ENCODE measurements around the gene SIDT1.

The SIDT1 gene

GRCh38 chr3:113536627-113537101, 4.3 kb downstream of the SIDT1 start:
- no peak overlapping the region for H3K27ac ChIP-seq (replicated peaks)
- DNase-seq (ENCODE audit: low read depth in 1 of 2, low spot score in 1 of 2) = no peak
- TF ChIP-seq CTCF (IDR thresholded peaks at IDR 0.05; ENCODE audit: insufficient read depth, low read length) (no peak), REST (IDR thresholded peaks at IDR 0.05; ENCODE audit: insufficient replicate concordance, low read depth) (no peak), POLR2AphosphoS5 (IDR thresholded peaks at IDR 0.05; ENCODE audit: low read depth) (no peak), GABPA (IDR thresholded peaks at IDR 0.05; ENCODE audit: low read depth) (no peak), SPI1 (IDR thresholded peaks at IDR 0.05; ENCODE audit: borderline replicate concordance, low read depth) (no peak)
- no peak overlapping the region for H3K4me3 ChIP-seq (replicated peaks; ENCODE audit: insufficient read depth, low read length)
- H3K27me3 ChIP-seq (ENCODE audit: insufficient read depth, poor library complexity, severe bottlenecking) = peaks cover 14% of the 10 kb centered on the region

GRCh38 chr3:113537155-113537554, 4.8 kb downstream of the SIDT1 start:
- no peak overlapping the region for H3K4me3 ChIP-seq (replicated peaks; ENCODE audit: insufficient read depth, low read length)
- no peak overlapping the region for H3K27ac ChIP-seq (replicated peaks)
- peaks cover 11% of the 10 kb centered on the region for H3K27me3 ChIP-seq (ENCODE audit: insufficient read depth, poor library complexity, severe bottlenecking)
- TF ChIP-seq GABPA (IDR thresholded peaks at IDR 0.05; ENCODE audit: low read depth) (no peak), POLR2AphosphoS5 (IDR thresholded peaks at IDR 0.05; ENCODE audit: low read depth) (no peak), SPI1 (IDR thresholded peaks at IDR 0.05; ENCODE audit: borderline replicate concordance, low read depth) (no peak), CTCF (IDR thresholded peaks at IDR 0.05; ENCODE audit: insufficient read depth, low read length) (no peak), REST (IDR thresholded peaks at IDR 0.05; ENCODE audit: insufficient replicate concordance, low read depth) (no peak)
- DNase-seq (ENCODE audit: low read depth in 1 of 2, low spot score in 1 of 2) = no peak

GRCh38 chr3:113541519-113541918, 9.2 kb downstream of the SIDT1 start:
- H3K27ac ChIP-seq (replicated peaks) = no peak overlapping the region
- H3K4me3 ChIP-seq (replicated peaks; ENCODE audit: insufficient read depth, low read length) = no peak overlapping the region
- no peak for DNase-seq (ENCODE audit: low read depth in 1 of 2, low spot score in 1 of 2)
- no peaks in the 10 kb centered on the region for H3K27me3 ChIP-seq (ENCODE audit: insufficient read depth, poor library complexity, severe bottlenecking)
- no peak for TF ChIP-seq GABPA (IDR thresholded peaks at IDR 0.05; ENCODE audit: low read depth)
- TF ChIP-seq REST (IDR thresholded peaks at IDR 0.05; ENCODE audit: insufficient replicate concordance, low read depth) = no peak
- no peak for TF ChIP-seq POLR2AphosphoS5 (IDR thresholded peaks at IDR 0.05; ENCODE audit: low read depth)
- TF ChIP-seq CTCF (IDR thresholded peaks at IDR 0.05; ENCODE audit: insufficient read depth, low read length) = no peak
- TF ChIP-seq SPI1 (IDR thresholded peaks at IDR 0.05; ENCODE audit: borderline replicate concordance, low read depth) = no peak

Data from HL-60 (cell line).